ENCODE measurements around the gene CELSR2.
A peak's percentile ranks its signal among the peaks of the same experiment; 100 is the strongest.
"Not testable (repeated sequence)": the region's sequence is repeated elsewhere in the genome, so short reads cannot be mapped to it uniquely, and the experiment has no call there.

Gene CELSR2, protein sequence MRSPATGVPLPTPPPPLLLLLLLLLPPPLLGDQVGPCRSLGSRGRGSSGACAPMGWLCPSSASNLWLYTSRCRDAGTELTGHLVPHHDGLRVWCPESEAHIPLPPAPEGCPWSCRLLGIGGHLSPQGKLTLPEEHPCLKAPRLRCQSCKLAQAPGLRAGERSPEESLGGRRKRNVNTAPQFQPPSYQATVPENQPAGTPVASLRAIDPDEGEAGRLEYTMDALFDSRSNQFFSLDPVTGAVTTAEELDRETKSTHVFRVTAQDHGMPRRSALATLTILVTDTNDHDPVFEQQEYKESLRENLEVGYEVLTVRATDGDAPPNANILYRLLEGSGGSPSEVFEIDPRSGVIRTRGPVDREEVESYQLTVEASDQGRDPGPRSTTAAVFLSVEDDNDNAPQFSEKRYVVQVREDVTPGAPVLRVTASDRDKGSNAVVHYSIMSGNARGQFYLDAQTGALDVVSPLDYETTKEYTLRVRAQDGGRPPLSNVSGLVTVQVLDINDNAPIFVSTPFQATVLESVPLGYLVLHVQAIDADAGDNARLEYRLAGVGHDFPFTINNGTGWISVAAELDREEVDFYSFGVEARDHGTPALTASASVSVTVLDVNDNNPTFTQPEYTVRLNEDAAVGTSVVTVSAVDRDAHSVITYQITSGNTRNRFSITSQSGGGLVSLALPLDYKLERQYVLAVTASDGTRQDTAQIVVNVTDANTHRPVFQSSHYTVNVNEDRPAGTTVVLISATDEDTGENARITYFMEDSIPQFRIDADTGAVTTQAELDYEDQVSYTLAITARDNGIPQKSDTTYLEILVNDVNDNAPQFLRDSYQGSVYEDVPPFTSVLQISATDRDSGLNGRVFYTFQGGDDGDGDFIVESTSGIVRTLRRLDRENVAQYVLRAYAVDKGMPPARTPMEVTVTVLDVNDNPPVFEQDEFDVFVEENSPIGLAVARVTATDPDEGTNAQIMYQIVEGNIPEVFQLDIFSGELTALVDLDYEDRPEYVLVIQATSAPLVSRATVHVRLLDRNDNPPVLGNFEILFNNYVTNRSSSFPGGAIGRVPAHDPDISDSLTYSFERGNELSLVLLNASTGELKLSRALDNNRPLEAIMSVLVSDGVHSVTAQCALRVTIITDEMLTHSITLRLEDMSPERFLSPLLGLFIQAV (N-terminal part only)

DNA sequence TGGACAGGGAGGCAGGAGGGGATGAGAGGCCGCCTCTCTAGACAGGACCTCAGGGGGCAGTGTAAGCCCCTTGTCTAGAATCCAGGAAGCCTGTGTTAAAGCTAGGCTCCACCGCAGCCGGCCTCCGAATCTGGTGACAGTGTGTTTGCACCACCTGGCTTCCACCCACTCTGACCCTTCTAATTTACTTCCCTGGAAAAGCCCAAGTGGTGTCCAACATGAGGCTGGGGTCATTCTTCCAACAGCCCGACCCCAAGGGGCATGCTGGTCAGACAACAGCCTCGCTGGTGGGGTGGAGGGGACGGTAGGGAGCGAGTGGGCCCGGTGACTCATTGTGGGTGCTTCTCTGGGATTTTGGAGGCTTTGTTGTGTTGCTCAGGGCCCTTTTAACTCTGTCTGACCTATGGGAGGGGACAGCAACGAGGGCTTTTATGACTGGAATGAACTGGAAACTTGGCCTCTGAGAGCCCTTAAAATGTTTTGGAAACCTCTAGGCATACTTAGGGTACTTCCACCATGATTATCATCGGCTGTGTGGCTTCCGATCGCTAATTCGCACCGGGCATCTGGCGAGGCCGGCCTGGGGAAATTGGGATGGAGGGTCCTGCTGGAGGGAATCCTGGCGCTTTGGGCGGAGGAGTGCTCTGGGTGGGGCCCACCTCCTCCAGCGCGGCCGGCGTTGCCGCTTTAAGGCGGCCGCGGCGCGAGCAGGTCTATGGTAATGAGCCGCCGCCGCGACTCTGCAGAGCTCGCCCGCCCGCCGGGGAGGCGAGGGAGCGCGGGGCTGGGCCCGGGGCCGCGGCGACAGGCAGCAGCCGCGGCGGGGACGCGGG, at the start of gene CELSR2:
TSS of gene CELSR2 (plus strand) at position 743 of the 833 bp plus-strand sequence. CDS start 541 bp downstream, outside the sequence.
- peak; percentile 87 for DNase-seq

DNA sequence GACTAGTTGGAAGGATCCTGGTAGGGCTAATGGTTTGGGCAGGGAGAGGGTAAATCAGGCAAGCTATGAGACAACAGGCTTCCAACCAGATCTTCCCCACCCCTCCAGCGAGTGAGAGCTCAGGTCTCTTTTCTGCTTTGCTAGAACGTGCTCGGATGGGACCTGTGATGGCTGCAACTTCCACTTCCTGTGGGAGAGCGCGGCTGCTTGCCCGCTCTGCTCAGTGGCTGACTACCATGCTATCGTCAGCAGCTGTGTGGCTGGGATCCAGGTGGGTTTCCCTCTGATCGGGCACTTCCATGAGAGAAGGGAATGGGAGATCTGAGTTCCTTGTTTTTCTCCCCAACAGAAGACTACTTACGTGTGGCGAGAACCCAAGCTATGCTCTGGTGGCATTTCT, 49.6 kb upstream of the CELSR2 start:
- no peak for DNase-seq

DNA sequence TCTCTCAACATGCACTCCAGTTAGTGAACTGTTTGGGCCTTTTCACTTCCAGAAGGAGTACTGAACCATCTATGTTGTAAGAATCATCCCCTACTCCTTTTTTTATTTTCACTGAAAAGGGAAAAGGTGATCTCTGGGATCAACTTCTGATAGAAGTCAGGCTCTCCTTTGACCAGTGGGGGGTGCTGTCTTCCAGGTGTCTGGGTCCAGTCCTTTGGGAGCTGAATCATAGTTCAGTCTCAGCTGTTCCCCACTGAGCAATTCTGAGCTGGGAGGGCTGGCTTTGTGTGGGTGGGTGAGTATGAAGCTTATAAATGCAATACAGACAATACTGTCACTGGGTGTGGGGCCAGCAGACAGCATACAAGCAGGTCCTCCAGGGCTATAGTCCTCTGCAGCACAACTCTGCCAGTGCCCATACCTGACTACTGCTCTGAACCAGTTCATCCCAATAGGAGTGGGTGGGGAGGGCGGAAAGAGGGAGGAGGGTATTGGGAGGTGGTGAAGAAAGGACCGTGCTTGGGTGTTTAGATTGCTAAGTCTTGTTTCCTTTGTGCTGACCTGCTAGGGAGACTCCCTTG, 48.1 kb upstream of the CELSR2 start:
- DNase-seq = peak; percentile 71

DNA sequence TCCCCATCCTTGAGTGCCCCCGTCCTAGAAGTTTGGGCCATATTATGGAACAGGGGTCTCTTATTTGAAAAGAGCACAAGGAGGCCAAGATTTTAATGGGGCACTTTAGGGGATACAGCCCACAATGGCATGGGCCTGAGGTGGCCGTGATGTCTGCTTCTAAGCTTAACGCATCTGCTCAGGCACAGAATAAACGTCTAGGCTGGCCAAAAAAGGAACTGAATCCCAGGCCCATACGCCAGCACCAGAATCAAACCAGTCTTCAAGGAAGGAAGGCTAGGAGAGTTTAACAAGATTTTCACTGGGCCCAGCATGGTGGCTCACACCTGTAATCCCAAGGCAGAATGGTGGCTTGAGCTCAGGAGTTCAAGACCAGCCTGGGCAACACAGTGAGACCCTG, 44.9 kb upstream of the CELSR2 start:
- DNase-seq = no peak

DNA sequence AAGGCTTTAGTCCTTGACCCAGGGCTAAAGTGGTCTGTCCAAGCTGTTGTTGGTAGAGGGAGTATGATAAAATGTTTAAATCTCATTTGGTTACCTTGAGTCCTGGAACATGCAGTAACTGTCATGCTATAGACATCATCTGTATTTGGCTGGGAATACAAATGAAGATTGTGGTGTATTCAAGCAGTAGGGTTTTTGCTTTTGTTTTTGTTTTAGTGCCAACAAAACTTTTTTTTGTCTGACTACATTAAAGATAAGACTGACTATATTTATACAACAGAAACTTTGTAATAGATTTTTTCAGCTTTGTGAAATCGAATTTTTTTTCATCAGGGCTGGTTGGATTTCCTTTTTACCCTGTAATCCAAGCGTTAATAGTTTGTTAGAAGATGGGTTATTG, 43.0 kb upstream of the CELSR2 start:
- no peak for DNase-seq

DNA sequence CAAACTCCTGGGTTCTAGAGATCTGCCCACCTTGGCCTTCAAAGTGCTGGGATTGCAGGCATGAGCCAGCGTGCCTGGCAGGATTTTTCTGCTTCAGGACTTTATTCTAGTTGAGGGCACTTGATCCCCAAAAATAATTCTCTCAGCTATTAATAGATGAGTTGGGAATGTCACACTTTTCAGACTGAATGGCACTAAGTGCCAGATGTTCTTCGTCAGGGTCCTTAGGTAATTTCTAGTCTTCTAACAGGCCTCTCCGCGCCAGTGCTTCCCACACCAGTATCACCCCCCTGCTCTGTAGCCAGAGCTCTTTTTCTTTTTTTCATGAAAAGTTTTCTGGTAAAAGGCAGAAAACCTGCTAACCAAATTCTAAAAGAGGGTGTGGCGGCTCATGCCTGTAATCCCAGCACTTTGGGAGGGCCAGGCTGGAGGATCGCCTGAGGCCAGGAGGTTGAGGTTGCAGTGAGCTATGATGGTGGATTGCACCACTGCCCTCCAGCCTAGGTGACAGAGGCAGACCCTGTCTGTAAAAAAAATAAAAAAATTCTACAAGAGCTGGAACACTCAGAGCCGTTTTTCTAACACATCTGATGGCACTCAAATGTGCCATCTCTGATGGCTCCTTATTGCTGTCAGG, 41.8 kb upstream of the CELSR2 start:
- no peak for DNase-seq

DNA sequence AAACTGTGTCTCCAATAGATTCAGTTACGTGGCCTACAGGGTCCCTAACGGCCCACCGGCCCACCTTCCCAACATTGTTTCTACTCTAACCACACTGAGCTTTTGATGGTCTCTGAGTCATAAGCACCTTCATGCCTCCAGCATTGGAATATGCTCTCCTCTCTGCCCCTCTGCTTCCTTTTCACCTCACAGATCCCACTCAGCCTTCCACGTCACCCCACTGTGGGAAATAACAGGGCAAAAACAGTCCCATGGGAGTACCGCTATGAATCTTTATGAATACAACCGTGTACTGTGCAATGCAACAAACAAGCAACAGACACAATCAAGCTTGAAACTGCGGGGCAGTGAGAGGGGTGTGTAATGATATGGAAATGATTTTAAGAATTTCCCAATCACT, 40.9 kb upstream of the CELSR2 start:
- DNase-seq = peak; percentile 45

DNA sequence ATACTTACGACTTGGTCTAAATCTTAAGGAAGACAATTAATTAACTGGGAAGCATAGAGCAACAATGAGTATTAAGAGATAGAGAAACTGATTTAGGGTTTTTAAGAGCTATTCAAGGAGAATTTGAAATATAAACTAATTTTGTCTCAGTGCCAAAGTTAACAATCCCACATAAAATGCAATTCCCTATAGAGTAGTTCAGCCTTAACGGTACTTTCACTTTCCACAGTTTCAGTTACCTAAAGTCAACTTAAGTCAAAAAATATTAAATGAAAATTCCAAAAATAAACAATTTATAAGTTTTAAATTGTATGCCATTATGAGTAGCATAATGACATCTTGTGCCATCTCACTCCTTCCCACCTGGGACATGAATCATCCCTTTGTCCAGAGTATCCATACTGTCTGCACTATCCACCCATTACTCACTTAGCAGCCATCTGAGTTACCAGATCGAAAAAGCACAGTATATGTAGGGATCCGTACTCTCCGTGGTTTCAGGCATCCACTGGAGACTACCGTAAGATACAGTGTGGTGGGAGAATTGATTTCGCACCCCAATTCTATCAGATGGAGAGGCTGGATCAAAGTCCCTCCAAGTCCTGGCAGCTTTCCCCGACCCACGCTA, 40.4 kb upstream of the CELSR2 start:
- DNase-seq = peak; percentile 43

DNA sequence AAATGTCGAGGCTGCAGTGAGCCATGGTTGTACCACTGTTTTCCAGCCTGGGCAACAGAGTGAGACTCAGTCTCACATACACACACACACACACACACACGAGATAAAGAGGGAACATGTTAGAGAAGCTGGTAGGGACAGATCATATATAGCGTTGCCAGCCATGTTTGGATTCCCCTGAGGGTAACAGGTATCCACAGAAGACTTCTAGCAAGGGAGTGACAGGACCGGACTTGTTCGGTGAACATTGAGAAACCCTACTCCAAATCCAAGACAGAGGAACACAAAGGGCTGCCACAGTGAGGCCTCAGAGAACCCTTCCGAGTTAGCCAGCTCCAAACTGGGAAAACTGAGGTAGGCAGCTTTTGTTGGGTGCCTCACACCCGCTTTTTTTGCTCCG, 39.3 kb upstream of the CELSR2 start:
- no peak for DNase-seq

DNA sequence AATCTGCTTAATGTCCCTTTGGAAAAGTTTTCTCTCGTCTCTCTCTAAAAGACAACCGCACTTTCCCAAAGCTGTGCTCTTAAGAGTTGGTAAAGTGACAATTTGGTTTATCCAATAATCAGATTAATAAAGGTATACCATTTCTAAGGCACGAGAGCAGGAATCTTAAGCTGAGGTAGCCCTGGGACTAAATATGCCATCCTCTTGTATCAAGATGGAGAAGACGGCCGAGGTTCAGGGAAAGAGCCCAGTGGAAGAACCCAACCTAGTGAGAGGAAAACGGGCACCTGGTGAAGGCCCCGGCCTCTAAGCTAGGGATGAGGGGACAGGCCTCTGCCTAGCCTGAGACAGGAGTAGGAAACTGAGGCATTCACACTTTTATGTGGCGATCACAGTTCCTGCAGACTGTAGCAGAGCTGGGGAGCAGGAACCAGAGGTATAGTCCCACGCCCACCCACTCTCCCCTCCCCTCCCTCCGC, 36.0 kb upstream of the CELSR2 start:
- DNase-seq = no peak

DNA sequence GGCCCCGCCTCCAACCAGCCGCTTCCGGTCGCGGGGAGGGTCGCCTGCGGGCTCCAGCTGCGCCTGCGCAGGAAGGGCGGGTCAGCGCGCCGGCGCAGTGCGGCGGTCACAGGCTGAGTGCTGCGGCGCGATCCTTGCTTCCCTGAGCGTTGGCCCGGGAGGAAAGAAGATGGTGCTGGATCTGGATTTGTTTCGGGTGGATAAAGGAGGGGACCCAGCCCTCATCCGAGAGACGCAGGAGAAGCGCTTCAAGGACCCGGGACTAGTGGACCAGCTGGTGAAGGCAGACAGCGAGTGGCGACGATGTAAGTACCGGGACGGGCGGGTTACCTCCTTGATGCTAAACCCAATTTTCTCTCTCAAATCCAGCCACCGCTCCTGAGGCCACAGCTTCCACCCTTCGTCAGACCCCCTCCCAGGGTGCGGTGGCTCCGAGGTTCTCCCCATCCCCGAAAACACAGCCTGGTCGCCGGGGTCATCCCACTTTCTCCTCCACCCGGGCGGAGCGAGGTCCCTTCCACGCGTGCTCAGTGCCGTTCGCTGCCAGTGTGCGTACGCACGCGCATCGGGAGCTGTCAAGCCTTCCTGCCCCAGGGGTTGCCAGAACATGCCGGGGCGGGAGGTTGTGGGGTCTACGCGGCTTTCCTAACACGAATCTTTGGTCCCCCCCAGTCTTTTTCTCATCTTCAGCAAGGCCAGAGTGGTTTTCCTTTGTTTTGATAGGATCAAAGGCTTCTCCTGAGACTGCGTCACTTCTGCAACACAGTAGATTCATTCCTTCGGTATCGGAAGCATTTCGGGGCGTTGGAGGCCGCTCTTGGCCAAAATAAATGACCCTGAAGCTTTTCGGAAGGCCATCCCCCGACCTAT, 35.3 kb upstream of the CELSR2 start, which contains the start of gene SARS1:
TSS of gene SARS1 (plus strand) at position 95 of the 870 bp plus-strand sequence. CDS start at position 170, 75 bp downstream.
- DNase-seq = peak; percentile 89

DNA sequence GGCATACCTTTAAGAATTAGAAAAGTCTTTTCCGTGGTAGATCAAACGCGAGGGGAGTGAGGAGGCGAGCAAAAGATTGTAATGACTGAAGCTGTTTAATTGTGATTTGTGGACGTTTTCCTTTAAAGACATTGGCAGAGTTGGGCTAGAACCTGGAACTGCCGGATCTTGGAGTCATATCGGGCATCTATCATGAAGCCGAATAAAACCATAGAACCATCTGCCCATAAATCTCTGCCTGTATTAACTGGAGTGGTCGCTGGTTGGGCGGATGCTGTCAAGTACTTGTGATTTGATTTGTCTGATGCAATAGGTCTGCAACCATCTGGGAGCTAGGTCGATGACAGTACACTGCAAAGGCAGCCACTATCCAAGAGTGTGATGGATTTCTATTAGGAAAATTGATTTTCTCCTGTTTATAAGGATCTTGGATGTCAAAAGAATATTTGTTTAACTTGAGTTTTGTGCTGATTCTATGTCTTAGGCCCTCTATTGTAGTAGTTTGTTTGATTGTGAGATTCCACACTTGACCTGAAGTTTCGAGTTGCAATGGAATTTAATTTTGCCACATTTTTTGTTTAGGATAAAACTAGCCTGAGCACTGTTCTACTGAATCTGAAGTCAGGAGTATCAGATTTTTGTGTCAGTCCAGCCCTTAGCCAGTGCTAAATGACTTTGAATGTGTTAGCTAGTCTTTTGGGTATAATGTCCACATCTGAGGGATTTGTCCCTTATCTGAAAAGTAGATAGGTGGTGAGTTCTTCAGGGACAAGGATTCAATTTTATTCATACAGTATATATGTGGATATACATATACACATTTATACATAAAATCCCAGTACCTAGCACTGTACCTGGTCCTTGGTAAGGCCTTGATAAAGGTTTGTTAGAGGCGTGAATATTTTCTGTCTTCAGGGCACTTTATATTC, 34.4 kb upstream of the CELSR2 start:
- DNase-seq = peak; percentile 76

DNA sequence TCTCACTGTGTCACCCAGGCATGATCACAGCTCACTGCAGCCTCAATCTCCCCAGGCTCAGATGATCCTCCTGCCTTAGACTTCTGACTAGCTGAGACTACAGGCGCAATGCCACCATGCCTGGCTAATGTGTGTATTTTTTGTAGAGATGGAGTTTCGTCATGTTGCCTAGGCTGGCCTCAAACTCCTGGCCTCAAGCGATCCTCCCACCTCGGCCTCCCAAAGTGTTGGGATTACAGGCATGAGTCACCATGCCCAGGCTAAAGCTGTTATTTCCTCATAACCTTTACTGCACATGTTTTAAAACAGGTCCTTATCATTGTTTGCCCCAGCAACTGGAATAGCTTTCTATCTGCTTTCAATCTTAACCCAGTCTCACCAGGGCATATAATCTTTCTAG, 32.7 kb upstream of the CELSR2 start:
- DNase-seq = no peak

DNA sequence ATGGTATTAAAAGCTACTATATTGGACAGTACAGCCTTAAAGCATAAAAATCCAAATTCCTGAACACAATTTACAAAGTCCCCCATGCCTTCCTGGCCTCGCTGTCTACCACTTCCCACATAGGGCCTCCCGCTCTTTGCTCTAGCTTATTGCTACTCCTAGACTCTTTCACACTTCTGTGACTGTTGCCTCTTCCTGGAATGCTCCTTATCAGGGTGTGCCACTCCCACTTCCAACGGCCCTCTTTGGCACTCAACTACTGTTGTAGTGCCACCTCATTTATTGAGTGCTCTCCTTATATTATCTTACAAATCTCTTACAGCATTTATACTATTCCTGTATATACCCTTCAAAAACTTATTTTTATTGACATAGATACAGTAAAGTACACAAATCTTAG, 30.8 kb upstream of the CELSR2 start:
- DNase-seq = no peak

DNA sequence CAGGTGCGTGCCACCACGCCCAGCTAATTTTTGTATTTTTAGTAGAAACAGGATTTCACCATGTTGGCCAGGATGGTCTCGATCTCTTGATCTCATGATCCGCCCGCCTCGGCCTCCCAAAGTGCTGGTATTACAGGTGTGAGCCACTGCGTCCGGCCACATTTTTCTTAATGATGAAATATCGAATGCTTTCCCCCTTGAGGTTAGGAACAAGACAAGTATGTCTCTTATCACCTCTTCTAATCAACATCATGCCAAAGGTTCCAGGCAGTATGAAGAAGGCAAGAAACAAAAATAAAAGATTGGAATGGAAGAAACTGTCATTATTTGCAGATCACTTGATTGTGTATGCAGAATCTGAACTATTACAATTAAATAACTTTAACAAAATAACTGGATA, 28.1 kb upstream of the CELSR2 start:
- DNase-seq = not testable (repeated sequence)

DNA sequence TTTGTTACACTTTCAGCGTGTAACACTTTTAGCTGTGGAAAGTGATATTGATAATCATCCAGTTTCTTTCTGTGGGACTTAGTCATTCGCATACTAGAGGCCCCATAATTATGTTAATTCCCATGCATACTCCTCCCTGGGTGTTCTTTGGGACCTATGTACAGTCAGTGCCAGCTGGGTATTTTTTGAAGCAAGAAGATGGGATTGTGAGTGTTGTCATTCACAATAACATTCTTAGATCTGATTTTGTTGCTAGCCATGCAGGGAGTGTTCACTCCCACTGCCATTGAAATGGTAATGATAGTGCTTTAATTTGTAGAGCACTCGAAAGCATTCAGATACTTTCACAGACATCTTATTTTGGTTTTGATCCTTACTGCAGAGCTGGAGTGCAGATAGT, 24.0 kb upstream of the CELSR2 start:
- DNase-seq = no peak

DNA sequence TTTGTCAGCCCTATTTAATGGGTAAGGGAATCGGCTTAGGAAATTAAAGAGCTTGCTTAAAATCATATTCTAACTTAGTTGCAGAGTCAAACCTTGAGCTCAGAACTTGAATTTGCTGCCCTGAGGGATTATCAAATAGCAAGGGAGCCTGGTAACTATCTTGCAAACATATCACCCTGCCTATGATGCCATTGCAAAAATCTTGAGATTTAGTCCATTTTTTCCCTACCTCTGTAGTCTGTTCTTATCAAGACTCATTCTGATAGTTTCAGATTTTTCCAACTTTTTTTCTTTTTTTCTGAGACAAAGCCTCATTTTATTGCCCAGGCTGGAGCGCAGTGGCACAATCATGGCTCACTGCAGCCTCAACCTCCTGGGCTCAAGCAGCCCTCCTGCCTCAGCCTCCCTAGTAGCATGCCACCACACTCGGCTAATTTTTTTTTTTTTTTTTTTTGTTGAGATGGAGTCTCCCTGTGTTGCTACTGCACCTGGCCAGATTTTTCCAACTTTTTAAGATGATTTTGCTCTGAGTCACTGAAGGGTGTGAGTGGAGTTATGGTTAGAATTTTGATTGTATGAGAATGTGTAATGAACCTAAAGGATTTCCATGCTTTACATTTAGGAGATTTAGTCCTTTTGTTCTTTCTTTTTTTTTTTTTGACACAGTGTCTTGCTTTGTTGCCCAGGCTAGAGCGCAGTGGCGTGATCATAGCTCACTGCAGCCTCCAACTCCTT, 23.5 kb upstream of the CELSR2 start:
- DNase-seq = no peak

DNA sequence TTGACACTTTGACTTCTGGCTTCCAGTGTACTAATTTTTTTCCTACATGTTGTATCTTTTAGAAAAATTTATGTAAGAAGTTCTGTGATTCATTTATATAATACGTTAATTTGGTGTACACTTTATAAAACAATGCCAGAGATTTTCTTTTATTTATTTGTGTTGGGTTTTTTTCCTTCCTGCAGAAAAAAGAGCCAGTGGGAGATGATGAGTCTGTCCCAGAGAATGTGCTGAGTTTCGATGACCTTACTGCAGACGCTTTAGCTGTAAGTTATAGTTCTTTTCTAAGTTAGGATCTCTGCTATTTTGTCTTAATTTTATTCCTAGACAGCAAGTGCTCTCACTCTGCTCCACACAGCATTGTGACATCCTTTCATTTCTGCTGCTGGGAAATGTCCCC, 21.2 kb upstream of the CELSR2 start:
- no peak for DNase-seq

Data from NCI-H69 (cell line).